ENCODE measurements around the gene EFHC1. TPM values are rescaled to one million over a fixed set of nuclear protein-coding genes. Genes with fewer than 3 reads are reported as not detected.

EFHC1 gene
- total RNA-seq, 1 donor from 2014 or later: 59.8 TPM

DNA sequence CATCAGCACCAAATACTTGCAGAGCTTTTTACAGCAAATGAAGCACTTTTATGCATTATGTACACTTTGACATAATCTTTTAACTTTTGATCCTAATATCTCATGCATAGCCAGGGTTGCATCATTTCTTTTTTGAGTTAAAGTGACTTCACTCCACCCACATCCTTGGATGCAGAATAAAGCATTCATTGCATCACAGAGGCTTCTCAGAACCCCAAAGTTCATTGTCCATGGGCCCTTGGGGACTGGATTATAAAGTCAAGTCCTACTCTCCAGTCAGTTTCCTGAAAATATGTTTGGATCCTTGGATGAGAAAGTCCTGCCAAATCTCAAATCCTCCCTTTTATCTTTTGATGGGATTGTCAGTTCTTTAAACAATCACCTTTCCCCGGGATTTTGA is 10.6 kb upstream of the EFHC1 start:
- Histone ChIP-seq H3K9ac (no peak overlapping the region), H3K9me3 (ENCODE audit: low read depth) (no peaks in the 10 kb centered on the region), H3K79me2 (ENCODE audit: low read depth) (no peaks in the 10 kb centered on the region), H3F3A (ENCODE audit: low read depth) (no peaks in the 10 kb centered on the region), H4K20me1 (ENCODE audit: low read depth) (no peaks in the 10 kb centered on the region), H2AFZ (replicated peaks) (no peak overlapping the region), H3K4me3 (no peak overlapping the region), H3K27me3 (no peaks in the 10 kb centered on the region), H3K4me2 (no peak overlapping the region), H3K4me1 (peaks cover 9% of the 10 kb centered on the region), H3K36me3 (no peaks in the 10 kb centered on the region), H3K27ac (no peak overlapping the region)
- Mint-ChIP-seq H3K27ac (no peak overlapping the region), H3K4me1 (peaks cover 2% of the 10 kb centered on the region), H3K9me3 (no peaks in the 10 kb centered on the region), H3K36me3 (no peaks in the 10 kb centered on the region), H3K27me3 (ENCODE audit: insufficient read depth, low read depth) (no peaks in the 10 kb centered on the region), H3K4me3 (no peak overlapping the region)
- DNase-seq (ENCODE audit: low spot score): no peak
- TF ChIP-seq EZH2 (IDR thresholded peaks at IDR 0.05) (no peak), EZH2phosphoT487 (IDR thresholded peaks at IDR 0.05) (no peak)
- TF ChIP-seq, protein P1, sequence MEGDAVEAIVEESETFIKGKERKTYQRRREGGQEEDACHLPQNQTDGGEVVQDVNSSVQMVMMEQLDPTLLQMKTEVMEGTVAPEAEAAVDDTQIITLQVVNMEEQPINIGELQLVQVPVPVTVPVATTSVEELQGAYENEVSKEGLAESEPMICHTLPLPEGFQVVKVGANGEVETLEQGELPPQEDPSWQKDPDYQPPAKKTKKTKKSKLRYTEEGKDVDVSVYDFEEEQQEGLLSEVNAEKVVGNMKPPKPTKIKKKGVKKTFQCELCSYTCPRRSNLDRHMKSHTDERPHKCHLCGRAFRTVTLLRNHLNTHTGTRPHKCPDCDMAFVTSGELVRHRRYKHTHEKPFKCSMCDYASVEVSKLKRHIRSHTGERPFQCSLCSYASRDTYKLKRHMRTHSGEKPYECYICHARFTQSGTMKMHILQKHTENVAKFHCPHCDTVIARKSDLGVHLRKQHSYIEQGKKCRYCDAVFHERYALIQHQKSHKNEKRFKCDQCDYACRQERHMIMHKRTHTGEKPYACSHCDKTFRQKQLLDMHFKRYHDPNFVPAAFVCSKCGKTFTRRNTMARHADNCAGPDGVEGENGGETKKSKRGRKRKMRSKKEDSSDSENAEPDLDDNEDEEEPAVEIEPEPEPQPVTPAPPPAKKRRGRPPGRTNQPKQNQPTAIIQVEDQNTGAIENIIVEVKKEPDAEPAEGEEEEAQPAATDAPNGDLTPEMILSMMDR (IDR thresholded peaks at IDR 0.05): no peak

DNA sequence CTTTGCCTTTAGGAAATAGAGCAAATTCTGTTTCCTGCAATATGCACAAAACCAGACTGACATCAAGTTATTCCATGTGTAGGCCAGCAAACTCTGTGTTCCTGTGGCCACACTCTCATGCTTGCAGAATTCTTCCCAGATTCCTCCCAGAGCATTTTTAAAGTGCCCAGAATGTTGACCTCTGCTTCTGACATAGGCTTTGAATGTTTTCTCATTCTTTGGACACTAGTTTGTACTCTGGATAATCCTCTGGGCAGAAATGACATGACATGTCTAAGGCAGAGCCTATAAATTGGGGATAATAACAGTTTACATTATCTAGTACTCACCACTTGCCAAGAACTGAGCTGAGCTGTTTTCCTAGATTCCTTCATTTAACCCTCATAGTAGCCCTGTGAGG is 9.2 kb upstream of the EFHC1 start:
- TF ChIP-seq, protein P1 (IDR thresholded peaks at IDR 0.05): no peak
- TF ChIP-seq EZH2 (IDR thresholded peaks at IDR 0.05) (no peak), EZH2phosphoT487 (IDR thresholded peaks at IDR 0.05) (no peak)
- H3K4me1 Mint-ChIP-seq: peaks cover 2% of the 10 kb centered on the region

DNA sequence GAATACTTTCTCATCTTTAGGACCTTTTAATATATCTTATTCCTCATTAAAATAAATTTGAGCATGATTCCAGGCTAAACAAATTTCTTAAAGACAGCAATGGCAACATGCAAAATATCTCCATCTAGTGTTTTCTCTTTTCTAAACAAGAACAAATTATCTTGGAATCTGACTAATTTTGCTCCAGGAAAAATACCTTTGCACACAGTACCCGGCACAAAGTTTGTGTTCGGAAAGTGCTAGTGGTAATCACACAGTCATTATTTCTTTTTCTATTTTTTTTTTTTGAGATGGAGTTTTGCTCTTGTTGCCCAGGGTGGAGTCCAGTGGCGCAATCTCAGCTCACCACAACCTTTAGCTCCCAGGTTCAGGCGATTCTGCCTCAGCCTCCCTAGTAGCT is 8.2 kb upstream of the EFHC1 start:
- TF ChIP-seq EZH2phosphoT487 (IDR thresholded peaks at IDR 0.05) (no peak), EZH2 (IDR thresholded peaks at IDR 0.05) (no peak)
- TF ChIP-seq, protein P1 (IDR thresholded peaks at IDR 0.05): no peak
- Histone ChIP-seq H3K79me2 (ENCODE audit: low read depth) (no peaks in the 10 kb centered on the region), H4K20me1 (ENCODE audit: low read depth) (no peaks in the 10 kb centered on the region), H3K36me3 (no peaks in the 10 kb centered on the region), H3K9me3 (ENCODE audit: low read depth) (no peaks in the 10 kb centered on the region), H3K4me2 (no peak overlapping the region), H3K27ac (no peak overlapping the region), H3K9ac (no peak overlapping the region), H3K4me1 (no peaks in the 10 kb centered on the region), H3F3A (ENCODE audit: low read depth) (no peaks in the 10 kb centered on the region), H3K4me3 (no peak overlapping the region), H2AFZ (replicated peaks) (no peak overlapping the region), H3K27me3 (no peaks in the 10 kb centered on the region)
- Mint-ChIP-seq H3K9me3 (no peaks in the 10 kb centered on the region), H3K4me1 (peaks cover 2% of the 10 kb centered on the region), H3K36me3 (no peaks in the 10 kb centered on the region), H3K27ac (no peak overlapping the region), H3K4me3 (no peak overlapping the region), H3K27me3 (ENCODE audit: insufficient read depth, low read depth) (no peaks in the 10 kb centered on the region)
- no peak for DNase-seq (ENCODE audit: low spot score)

More for the DNA sequence above, 9.2 kb upstream of the EFHC1 start:
- H3F3A ChIP-seq (ENCODE audit: low read depth): no peaks in the 10 kb centered on the region
- H3K27ac Mint-ChIP-seq: no peak overlapping the region
- no peaks in the 10 kb centered on the region for H3K4me1 ChIP-seq
- H3K9me3 ChIP-seq (ENCODE audit: low read depth): no peaks in the 10 kb centered on the region
- H3K27me3 Mint-ChIP-seq (ENCODE audit: insufficient read depth, low read depth): no peaks in the 10 kb centered on the region
- no peaks in the 10 kb centered on the region for H3K27me3 ChIP-seq
- H3K4me3 ChIP-seq: no peak overlapping the region
- H4K20me1 ChIP-seq (ENCODE audit: low read depth): no peaks in the 10 kb centered on the region
- H3K36me3 Mint-ChIP-seq: no peaks in the 10 kb centered on the region
- no peaks in the 10 kb centered on the region for H3K79me2 ChIP-seq (ENCODE audit: low read depth)
- DNase-seq (ENCODE audit: low spot score): no peak
- H3K9ac ChIP-seq: no peak overlapping the region
- H3K27ac ChIP-seq: no peak overlapping the region
- no peak overlapping the region for H3K4me3 Mint-ChIP-seq
- no peak overlapping the region for H2AFZ ChIP-seq (replicated peaks)
- H3K9me3 Mint-ChIP-seq: no peaks in the 10 kb centered on the region
- no peaks in the 10 kb centered on the region for H3K36me3 ChIP-seq
- no peak overlapping the region for H3K4me2 ChIP-seq

All from neural progenitor cell (in vitro differentiated cells).